ENCODE measurements around the gene ZNF784. TPM values are rescaled to one million over a fixed set of nuclear protein-coding genes. Genes with fewer than 3 reads are reported as not detected.

ZNF784 gene
- total and polyA plus RNA-seq, 2 of the 8 experiments (the other 6 are each of a cell fraction or from before 2014, with no cell fraction given): 6.5 to 8.0 TPM

DNA sequence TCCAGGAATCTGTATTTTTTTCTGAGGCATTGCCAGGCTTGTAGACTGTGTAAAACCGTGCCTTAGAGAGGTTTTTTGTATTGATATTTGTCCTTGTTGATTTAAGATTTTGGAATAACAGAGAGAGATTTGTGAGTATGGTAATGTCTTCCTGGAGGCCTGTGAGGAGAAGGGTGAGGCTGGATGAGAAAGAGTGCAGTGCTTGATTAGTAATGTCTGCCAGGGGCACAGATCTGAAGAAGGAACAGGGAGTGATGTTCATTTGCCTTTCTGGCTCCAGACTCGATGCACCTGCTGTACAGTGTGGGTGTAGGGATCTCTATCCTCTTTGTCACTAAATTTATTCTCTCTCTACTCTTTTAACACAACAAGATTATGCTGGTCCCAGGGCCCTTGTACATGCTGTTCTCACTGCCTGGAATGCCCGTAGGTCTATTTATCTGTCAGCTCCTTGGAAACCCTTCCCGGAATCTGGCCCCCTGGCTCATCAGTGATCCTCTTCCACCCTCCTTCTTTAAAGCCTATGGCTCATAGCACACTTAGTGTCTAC lies 29.3 kb downstream of the ZNF784 start:
- no peak overlapping the region for H2BK20ac ChIP-seq (ENCODE audit: low read length)
- H3K23me2 ChIP-seq (ENCODE audit: low read depth, low read length): peaks cover 5% of the 10 kb centered on the region; the same call in 1 of the 2 replicates

More for the DNA sequence above, 29.3 kb downstream of the ZNF784 start:
- no peak for FAIRE-seq
- H3K18ac ChIP-seq (ENCODE audit: extremely low read depth, low read length): no peak overlapping the region
- H2AFZ ChIP-seq (ENCODE audit: low read length): no peak overlapping the region
- ChIA-PET CTCF (ENCODE audit: partially characterized antibody) (interaction anchor here (1.7 to 3.4 kb wide), 3 partner anchors 11 to 91 kb away, joined by 3 to 12 read pairs (median 11); partner anchors contain the start of gene ZNF865), POLR2A (ENCODE audit: partially characterized antibody) (interaction anchor here (1.0 to 2.5 kb wide), 3 partner anchors 14 to 111 kb away, joined by 3 to 6 read pairs (median 4); partner anchors contain the start of genes NAT14 and ZNF579)
- no peak overlapping the region for H3K27ac ChIP-seq (ENCODE audit: low read depth, low read length)
- no peak overlapping the region for H4K91ac ChIP-seq (replicated peaks; ENCODE audit: insufficient read length, low read length)
- H3K36me3 ChIP-seq (ENCODE audit: control insufficient read depth in 2 of 4, insufficient read depth in 4 of 4, low read length in 3 of 4): peaks cover 0 to 10% (median 8%) of the 10 kb centered on the region in 4 experiments; a peak in 3 of 8 replicates
- no peaks in the 10 kb centered on the region for H3K79me2 ChIP-seq (ENCODE audit: control insufficient read depth in 1 of 2, insufficient read depth in 2 of 2, low read length in 2 of 2)
- no peak overlapping the region for H2AK5ac ChIP-seq (ENCODE audit: low read depth, low read length)
- no peak overlapping the region for H3K4me2 ChIP-seq (ENCODE audit: insufficient read depth in 1 of 2, low read depth in 2 of 2, low read length in 2 of 2)
- H4K20me1 ChIP-seq (replicated peaks in 1 of 2; ENCODE audit: control insufficient read depth in 1 of 2, insufficient read depth in 2 of 2, low read length in 2 of 2): peaks cover 0 to 2% of the 10 kb centered on the region in 2 experiments
- no peak for TF ChIP-seq POU5F1 (IDR thresholded peaks at IDR 0.05; ENCODE audit: low read depth, low read length)
- no peak for TF ChIP-seq RXRA (IDR thresholded peaks at IDR 0.05; ENCODE audit: insufficient read depth, low read depth, low read length)
- H3K23ac ChIP-seq (ENCODE audit: insufficient read length): no peak overlapping the region
- no peak overlapping the region for H3K4ac ChIP-seq (replicated peaks; ENCODE audit: insufficient read length, low read depth, low read length)
- peaks cover 0 to 8% (median 3%) of the 10 kb centered on the region in 4 experiments; a peak in 4 of 7 replicates for H3K4me1 ChIP-seq (replicated peaks in 1 of 4; ENCODE audit: control insufficient read depth in 3 of 4, insufficient read depth in 4 of 4, low read length in 3 of 4)
- no peak for DNase-seq (ENCODE audit: low read depth in 1 of 2, low spot score in 2 of 2)
- H3K79me1 ChIP-seq (ENCODE audit: low read depth, low read length): no peaks in the 10 kb centered on the region; the same call in 1 of the 2 replicates
- no peak overlapping the region for H4K8ac ChIP-seq (ENCODE audit: extremely low read depth, insufficient read depth, low read length)
- no peaks in the 10 kb centered on the region for H3K9me3 ChIP-seq (ENCODE audit: insufficient read depth in 2 of 2, low read depth in 1 of 2, low read length in 1 of 2)
- no peak overlapping the region for H2BK5ac ChIP-seq (ENCODE audit: low read depth, low read length)
- H3K27me3 ChIP-seq (replicated peaks in 1 of 4; ENCODE audit: control insufficient read depth in 3 of 4, extremely low read depth in 1 of 4, insufficient read depth in 3 of 4, low read length in 3 of 4): peaks cover 0 to 2% (median 0%) of the 10 kb centered on the region in 4 experiments; a peak in 1 of 7 replicates
- no peak overlapping the region for H3K56ac ChIP-seq (replicated peaks; ENCODE audit: insufficient read length, low read depth, low read length)
- no peak overlapping the region for H3K4me3 ChIP-seq (ENCODE audit: extremely low read depth in 1 of 4, insufficient read depth in 2 of 4, low read depth in 3 of 4, low read length in 4 of 4)
- no peak overlapping the region for H2BK120ac ChIP-seq (replicated peaks; ENCODE audit: low read depth, low read length)
- H4K5ac ChIP-seq (ENCODE audit: insufficient read length, low read depth, low read length): no peak overlapping the region
- no peak overlapping the region for H2BK12ac ChIP-seq (ENCODE audit: low read depth, low read length)
- H2BK15ac ChIP-seq (ENCODE audit: low read length): no peak overlapping the region
- WGBS, 2 experiments (ENCODE audit: extremely low coverage in 1 of 2, insufficient coverage in 1 of 2, insufficient read length in 1 of 2, insufficient replicate concordance in 2 of 2, low coverage in 1 of 2, low lambda C conversion rate in 2 of 2, missing lambda C conversion rate in 1 of 2): 93% methylated on average over 4 of the region's 4 CpGs; no CpG with 5 or more reads in 1 of the 2 experiments
- H3K9ac ChIP-seq (replicated peaks in 1 of 4; ENCODE audit: extremely low read depth in 1 of 4, low read depth in 3 of 4, low read length in 3 of 4): no peak overlapping the region
- H3K14ac ChIP-seq (ENCODE audit: insufficient read length): no peak overlapping the region
